Spleen (tissue), 13 donors: ENCODE results near the gene RNF148. TPM values are rescaled to one million over a fixed set of nuclear protein-coding genes. Genes with fewer than 3 reads are reported as not detected.

Experiments used
- DNase-seq: peaks from one replicate; pipeline ENCODE4 v3.0.0-alpha.2; 2020
- H3K27ac ChIP-seq, 8 donors: fragments of 200-600 bp; sonication (generic) in 7 of 8; 1 replicate in 4 of 8; 2 replicates in 4 of 8; pipeline versions ENCODE4 v1.5.0 to v1.8.0; 2016 to 2021; ENCODE audit warnings: inconsistent platforms in 4 of 8, mild to moderate bottlenecking in 4 of 8, moderate library complexity in 1 of 8
- H3K27me3 ChIP-seq, 7 donors: fragments of 200-600 bp; sonication (generic) in 6 of 7; replicated peaks in 1 of 7; 1 replicate in 4 of 7; 2 replicates in 3 of 7; pipeline versions ENCODE4 v1.5.0 to v1.8.0; 2016 to 2021; ENCODE audit warnings: inconsistent platforms in 3 of 7, mild to moderate bottlenecking in 1 of 7
- H3K36me3 ChIP-seq, 6 donors: fragments of 200-600 bp; sonication (generic) in 5 of 6; 1 replicate in 4 of 6; 2 replicates in 2 of 6; pipeline versions ENCODE4 v1.5.0 to v1.8.0; 2016 to 2021; ENCODE audit warnings: inconsistent platforms in 2 of 6
- H3K4me1 ChIP-seq, 6 donors: fragments of 200-600 bp; sonication (generic) in 5 of 6; 1 replicate in 3 of 6; 2 replicates in 3 of 6; pipeline versions ENCODE4 v1.5.0 to v1.8.0; 2016 to 2021; ENCODE audit warnings: inconsistent platforms in 3 of 6
- H3K4me3 ChIP-seq, 8 donors: fragments of 200-600 bp; sonication (generic) in 7 of 8; 1 replicate in 4 of 8; 2 replicates in 4 of 8; pipeline versions ENCODE4 v1.5.0 to v1.8.0; 2016 to 2021; ENCODE audit warnings: inconsistent platforms in 4 of 8, mild to moderate bottlenecking in 4 of 8, moderate library complexity in 2 of 8
- H3K9me3 ChIP-seq, 8 donors: fragments of 200-600 bp; sonication (generic) in 7 of 8; 1 replicate in 4 of 8; 2 replicates in 4 of 8; pipeline versions ENCODE4 v1.5.0 to v1.8.0; 2016 to 2021; ENCODE audit warnings: inconsistent platforms in 4 of 8
- CTCF ChIP-seq, 11 experiments: fragments of 200-600 bp in 7 of 11; fragments of 450-650 bp in 4 of 11; sonication (generic) in 4 of 11; IDR thresholded peaks in 8 of 11; conservative IDR thresholded peaks in 3 of 11; 1 replicate in 7 of 11; 2 replicates in 4 of 11; pipeline versions ENCODE4 v1.4.0 to v1.8.0; 2016 to 2021; ENCODE audit warnings: antibody characterized with exemption in 11 of 11, inconsistent platforms in 4 of 11, mild to moderate bottlenecking in 1 of 11
- POLR2A ChIP-seq, 3 donors: fragments of 450-650 bp; IDR thresholded peaks; one replicate each; pipeline ENCODE4 v1.5.1; 2017; ENCODE audit warnings: antibody characterized with exemption in 3 of 3, mild to moderate bottlenecking in 1 of 3
- POLR2AphosphoS5 ChIP-seq, 3 donors: sonication (generic); formaldehyde crosslinking; IDR thresholded peaks; one replicate each; pipeline ENCODE4 v1.5.1; 2017; ENCODE audit warnings: antibody characterized with exemption in 3 of 3
- WGBS, 5 donors: extraction: QIAGEN DNeasy Blood & Tissue Kit in 3 of 5; methylation state at CpG; one replicate each; pipeline versions ENCODE4 v1.1.5 to v1.1.7; 2013 to 2018; 5-methylcytosine and 5-hydroxymethylcytosine counted together
- intact Hi-C: fragments of 100-400 bp; cut with DNase I; formaldehyde crosslinking; loops from one replicate; pipeline ENCODE4 v1.15.0; 2023; ENCODE audit warnings: low total_unique reads
- long read RNA-seq, 2 donors: transcript quantifications; one replicate each; lab custom pipeline, GENCODE V29; 2026
- polyA plus RNA-seq, 3 donors: library from polyadenylated mRNA; stranded (reverse); fragments of 200-250 nt; gene quantifications; one replicate each; pipeline ENCODE4 v1.2.1, GENCODE V29; 2013
- total RNA-seq, 7 donors: library from RNA; depleted of rRNA in 3 of 7; stranded (reverse); fragments of >200 nt in 3 of 7; fragmentation: NEBNext Ultra II Directional in 4 of 7; extraction: Animal tissue kit (Norgen Biotek cat#: 25700) in 4 of 7; gene quantifications; one replicate each; pipeline versions ENCODE4 v1.1.0 to v1.2.1, GENCODE V29; 2016 to 2021
- donor health status: healthy with polysubstance abuse.
- donor health status: DM: no; HTN: no; CAD: no; lungs with moderate emphysema.
- donor health status: DM: no; HTN: no; CAD: no.
- donor health status: Bipolar disorder and iron deficiency.
- donor health status: healthy.
- donor health status: DM: no; HTN: no; CAD: no.
- donor health status: DM: yes; HTN: yes; CAD: no.

The RNF148 gene
- total RNA-seq, result 1 to 10 TPM in 4 of 7 donors, under 1 TPM in 3; 0.37 to 2.2 (median 1.0) TPM
- under 1 TPM in 1 of 3 donors, not detected in 2; 0.06 TPM for polyA plus RNA-seq
- long read RNA-seq, donor 1, result 0 reads
- long read RNA-seq, donor 2, result 0 reads

GRCh38 chr7:122702872-122703510 is at the start of gene RNF148:
Gene RNF148, minus strand, starts transcription at chr7:122702922. Its CDS starts 172 bp downstream, at chr7:122702750.
- intact Hi-C loops, result no loop called here
- WGBS, 5 donors, result 76 to 97% (median 94%) methylated on average over 1 of the region's 1 CpG

GRCh38 chr7:122750389-122750788 is 47.7 kb upstream of the RNF148 start:
- Histone ChIP-seq H3K27me3 (no peaks in the 10 kb centered on the region), H3K4me3 (no peak overlapping the region), H3K4me1 (no peaks in the 10 kb centered on the region), H3K27ac (no peak overlapping the region), H3K9me3 (no peaks in the 10 kb centered on the region), H3K36me3 (no peaks in the 10 kb centered on the region)
- 73 to 94% (median 85%) methylated on average over 2 of the region's 2 CpGs for WGBS, 5 donors
- TF ChIP-seq POLR2A (IDR thresholded peaks at IDR 0.05) (no peak), POLR2AphosphoS5 (IDR thresholded peaks at IDR 0.05) (no peak), CTCF (IDR thresholded peaks at IDR 0.05 in 8 of 11, conservative IDR thresholded peaks at IDR 0.05 in 3 of 11) (no peak)
- DNase-seq, result no peak
- intact Hi-C loops, result no loop called here

More at GRCh38 chr7:122702872-122703510, at the start of gene RNF148:
- no peaks in the 10 kb centered on the region for H3K36me3 ChIP-seq
- H3K27me3 ChIP-seq, result no peaks in the 10 kb centered on the region
- DNase-seq, result no peak
- no peak within 1 kb of the TSS for H3K4me3 ChIP-seq
- TF ChIP-seq POLR2AphosphoS5 (IDR thresholded peaks at IDR 0.05) (no peak), POLR2A (IDR thresholded peaks at IDR 0.05) (no peak), CTCF (IDR thresholded peaks at IDR 0.05 in 8 of 11, conservative IDR thresholded peaks at IDR 0.05 in 3 of 11) (no peak)
- H3K9me3 ChIP-seq, result peaks cover 0 to 6% (median 0%) of the 10 kb centered on the region in 8 donors
- H3K27ac ChIP-seq, result no peak within 1 kb of the TSS
- H3K4me1 ChIP-seq, result no peaks in the 10 kb centered on the region

GRCh38 chr7:122748195-122748594 is 45.5 kb upstream of the RNF148 start:
- no peaks in the 10 kb centered on the region for H3K9me3 ChIP-seq
- no peak overlapping the region for H3K27ac ChIP-seq
- TF ChIP-seq POLR2A (IDR thresholded peaks at IDR 0.05) (no peak), POLR2AphosphoS5 (IDR thresholded peaks at IDR 0.05) (no peak), CTCF (IDR thresholded peaks at IDR 0.05 in 8 of 11, conservative IDR thresholded peaks at IDR 0.05 in 3 of 11) (no peak)
- H3K36me3 ChIP-seq, result no peaks in the 10 kb centered on the region
- no peak for DNase-seq
- WGBS, 5 donors, result 87 to 96% (median 89%) methylated on average over 2 of the region's 2 CpGs
- no peak overlapping the region for H3K4me3 ChIP-seq
- intact Hi-C loops, result no loop called here
- no peaks in the 10 kb centered on the region for H3K4me1 ChIP-seq
- H3K27me3 ChIP-seq, result no peaks in the 10 kb centered on the region

- Histone ChIP-seq H3K27me3 (no peaks in the 10 kb centered on the region), H3K4me1 (no peaks in the 10 kb centered on the region), H3K9me3 (no peaks in the 10 kb centered on the region), H3K4me3 (no peak overlapping the region), H3K27ac (no peak overlapping the region), H3K36me3 (no peaks in the 10 kb centered on the region)
- DNase-seq, result no peak
- 57 to 81% (median 66%) methylated on average over 2 of the region's 2 CpGs for WGBS, 5 donors
- intact Hi-C loops, result no loop called here
- TF ChIP-seq POLR2AphosphoS5 (IDR thresholded peaks at IDR 0.05) (no peak), POLR2A (IDR thresholded peaks at IDR 0.05) (no peak), CTCF (IDR thresholded peaks at IDR 0.05 in 8 of 11, conservative IDR thresholded peaks at IDR 0.05 in 3 of 11) (no peak)
These were observed 44.2 kb upstream of the RNF148 start for GRCh38 chr7:122746948-122747347.
